ENCODE data around the gene SHISA9.

SHISA9 gene

GRCh38 chr16:13103831-13104530 lies 202.6 kb downstream of the SHISA9 start:
- Histone ChIP-seq H3K36me3 (ENCODE audit: control insufficient read depth, low read length) (no peaks in the 10 kb centered on the region), H3F3A (ENCODE audit: control insufficient read depth, insufficient read depth) (no peaks in the 10 kb centered on the region), H3K4me3 (ENCODE audit: low read length) (no peak overlapping the region), H3K9me3 (ENCODE audit: control insufficient read depth, insufficient read depth, low read length) (no peaks in the 10 kb centered on the region), H3K4me2 (ENCODE audit: low read length) (no peak overlapping the region), H3K27me3 (ENCODE audit: control insufficient read depth, low read length) (no peaks in the 10 kb centered on the region), H3K79me2 (ENCODE audit: control insufficient read depth, low read length) (no peaks in the 10 kb centered on the region), H3K9me2 (replicated peaks; ENCODE audit: control insufficient read depth, low read length) (no peaks in the 10 kb centered on the region), H3K4me1 (ENCODE audit: control insufficient read depth, low read length) (no peaks in the 10 kb centered on the region), H4K20me1 (ENCODE audit: control insufficient read depth, insufficient read depth, low read depth, low read length) (no peaks in the 10 kb centered on the region), H3K27ac (ENCODE audit: low read depth, low read length) (no peak overlapping the region)
- TF ChIP-seq CTCF (IDR thresholded peaks at IDR 0.05; ENCODE audit: low read depth, low read length, poor library complexity, severe bottlenecking) = no peak
- TF ChIP-seq EZH2phosphoT487 (IDR thresholded peaks at IDR 0.05; ENCODE audit: borderline replicate concordance, low read length) = no peak

- no peak for TF ChIP-seq CTCF (IDR thresholded peaks at IDR 0.05; ENCODE audit: low read depth, low read length, poor library complexity, severe bottlenecking)
- no peak for TF ChIP-seq EZH2phosphoT487 (IDR thresholded peaks at IDR 0.05; ENCODE audit: borderline replicate concordance, low read length)
Observed at GRCh38 chr16:13104772-13105171, 203.4 kb downstream of the SHISA9 start.

GRCh38 chr16:13105427-13105826 lies 204.0 kb downstream of the SHISA9 start:
- H3F3A ChIP-seq (ENCODE audit: control insufficient read depth, insufficient read depth) = no peaks in the 10 kb centered on the region
- no peaks in the 10 kb centered on the region for H3K4me1 ChIP-seq (ENCODE audit: control insufficient read depth, low read length)
- H3K4me2 ChIP-seq (ENCODE audit: low read length) = no peak overlapping the region
- no peaks in the 10 kb centered on the region for H3K27me3 ChIP-seq (ENCODE audit: control insufficient read depth, low read length)
- no peaks in the 10 kb centered on the region for H3K9me2 ChIP-seq (replicated peaks; ENCODE audit: control insufficient read depth, low read length)
- H3K27ac ChIP-seq (ENCODE audit: low read depth, low read length) = no peak overlapping the region
- no peaks in the 10 kb centered on the region for H4K20me1 ChIP-seq (ENCODE audit: control insufficient read depth, insufficient read depth, low read depth, low read length)
- TF ChIP-seq EZH2phosphoT487 (IDR thresholded peaks at IDR 0.05; ENCODE audit: borderline replicate concordance, low read length) (no peak), CTCF (IDR thresholded peaks at IDR 0.05; ENCODE audit: low read depth, low read length, poor library complexity, severe bottlenecking) (no peak)
- H3K36me3 ChIP-seq (ENCODE audit: control insufficient read depth, low read length) = no peaks in the 10 kb centered on the region
- no peaks in the 10 kb centered on the region for H3K9me3 ChIP-seq (ENCODE audit: control insufficient read depth, insufficient read depth, low read length)
- no peaks in the 10 kb centered on the region for H3K79me2 ChIP-seq (ENCODE audit: control insufficient read depth, low read length)
- no peak overlapping the region for H3K4me3 ChIP-seq (ENCODE audit: low read length)

More at GRCh38 chr16:13104772-13105171, 203.4 kb downstream of the SHISA9 start:
- no peaks in the 10 kb centered on the region for H3K4me1 ChIP-seq (ENCODE audit: control insufficient read depth, low read length)
- no peak overlapping the region for H3K27ac ChIP-seq (ENCODE audit: low read depth, low read length)
- H3K4me3 ChIP-seq (ENCODE audit: low read length) = no peak overlapping the region
- H3K27me3 ChIP-seq (ENCODE audit: control insufficient read depth, low read length) = no peaks in the 10 kb centered on the region
- H4K20me1 ChIP-seq (ENCODE audit: control insufficient read depth, insufficient read depth, low read depth, low read length) = no peaks in the 10 kb centered on the region
- no peaks in the 10 kb centered on the region for H3F3A ChIP-seq (ENCODE audit: control insufficient read depth, insufficient read depth)
- no peaks in the 10 kb centered on the region for H3K36me3 ChIP-seq (ENCODE audit: control insufficient read depth, low read length)
- H3K9me3 ChIP-seq (ENCODE audit: control insufficient read depth, insufficient read depth, low read length) = no peaks in the 10 kb centered on the region
- H3K4me2 ChIP-seq (ENCODE audit: low read length) = no peak overlapping the region
- H3K9me2 ChIP-seq (replicated peaks; ENCODE audit: control insufficient read depth, low read length) = no peaks in the 10 kb centered on the region
- no peaks in the 10 kb centered on the region for H3K79me2 ChIP-seq (ENCODE audit: control insufficient read depth, low read length)
